Cardiac muscle cell (in vitro differentiated cells and primary cell): Measurements from ENCODE around the gene MRPL17. TPM values are rescaled to one million over a fixed set of nuclear protein-coding genes. Genes with fewer than 3 reads are reported as not detected.

ENCODE experiments used
- DNase-seq, 2 donors: peaks; one replicate each; pipeline versions ENCODE4 v3.0.0 to v3.0.0-alpha.2; 2010 to 2017; ENCODE audit warnings: low read depth in 1 of 2, low spot score in 1 of 2
- H3K27ac ChIP-seq: fragments of 200-600 bp; sonication (generic); 2 replicates; pipeline ENCODE4 v1.5.1; 2016
- H3K27me3 ChIP-seq: fragments of 200-600 bp; sonication (generic); 2 replicates; pipeline ENCODE4 v1.6.0; 2016; ENCODE audit warnings: control low read depth
- H3K36me3 ChIP-seq: fragments of 200-600 bp; sonication (generic); 2 replicates; pipeline ENCODE4 v1.5.1; 2016; ENCODE audit warnings: control low read depth
- H3K4me1 ChIP-seq: fragments of 200-600 bp; sonication (generic); 2 replicates; pipeline ENCODE4 v1.8.1; 2017; ENCODE audit warnings: low read depth, mild to moderate bottlenecking, mixed run types
- H3K4me3 ChIP-seq: fragments of 200-600 bp; sonication (generic); 2 replicates; pipeline ENCODE4 v1.5.1; 2016; ENCODE audit warnings: mild to moderate bottlenecking
- H3K9me3 ChIP-seq: fragments of 200-600 bp; sonication (generic); 2 replicates; pipeline ENCODE4 v1.5.1; 2017; ENCODE audit warnings: low read depth, mild to moderate bottlenecking, control low read depth
- polyA plus RNA-seq: library from polyadenylated mRNA; unstranded; fragments of >200 nt; fragmentation: Nextera tagmentation; extraction: Ambion mirVana; gene quantifications from 2 replicates; pipeline ENCODE4 v1.2.1, GENCODE V29; 2016
- total RNA-seq: library from RNA; depleted of rRNA; stranded (reverse); fragments of >200 nt; gene quantifications from 2 replicates; pipeline ENCODE4 v1.2.3, GENCODE V29; 2016
- TF ChIP-seq, protein P1 (sequence below): IDR thresholded peaks from 2 replicates; pipeline ENCODE4 v1.5.1; 2012; ENCODE audit warnings: low read depth, mild to moderate bottlenecking, low read length

Gene MRPL17
- total and polyA plus RNA-seq, 2 experiments from 2014 or later = 100 to 108 TPM

DNA sequence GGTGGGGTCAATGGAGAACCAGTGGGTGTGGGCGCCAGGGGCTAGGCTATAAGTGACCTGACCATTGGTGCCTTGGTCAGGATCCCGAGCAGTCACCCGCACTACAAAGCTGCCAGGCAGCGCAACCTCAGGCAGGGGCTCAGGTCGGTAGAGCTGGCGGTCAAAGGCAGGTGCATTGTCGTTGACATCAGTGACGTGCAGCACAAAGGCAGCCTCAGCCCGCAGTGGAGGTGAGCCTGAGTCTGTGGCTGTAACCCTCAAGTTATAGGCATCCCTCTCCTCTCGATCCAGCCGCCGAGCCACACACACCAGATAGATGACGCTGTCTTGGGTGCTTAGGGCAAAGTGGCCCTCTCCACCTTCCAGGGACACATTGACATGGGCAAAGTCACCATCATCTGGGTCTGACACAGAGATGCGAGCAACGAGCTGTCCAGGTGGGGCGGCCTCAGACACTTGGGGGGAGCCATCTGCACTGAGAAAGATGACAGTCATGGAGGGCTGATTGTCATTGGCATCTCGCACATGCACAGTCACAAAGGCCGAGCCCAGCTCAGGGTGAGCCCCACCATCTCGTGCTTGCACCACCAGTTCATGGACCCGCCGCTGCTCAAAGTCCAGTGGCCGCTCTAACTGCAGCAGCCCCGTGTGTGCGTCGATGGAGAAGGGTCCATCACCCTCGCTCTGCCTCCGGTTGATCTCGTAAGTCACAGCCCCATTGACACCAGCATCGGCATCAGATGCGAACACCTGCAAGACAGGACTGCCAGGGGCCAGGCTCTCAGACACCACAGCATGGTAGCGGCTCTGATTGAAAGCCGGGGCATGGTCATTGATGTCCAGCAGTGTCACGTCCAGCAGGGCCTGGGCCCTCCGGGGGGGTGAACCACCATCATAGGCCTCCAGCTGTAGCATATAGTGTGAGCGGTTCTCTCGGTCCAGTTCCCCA lies 42.8 kb downstream of the MRPL17 start:
- Histone ChIP-seq H3K27me3 (no peaks in the 10 kb centered on the region), H3K4me3 (no peak overlapping the region), H3K9me3 (no peaks in the 10 kb centered on the region), H3K4me1 (no peaks in the 10 kb centered on the region), H3K36me3 (no peaks in the 10 kb centered on the region), H3K27ac (no peak overlapping the region)
- TF ChIP-seq, protein P1, sequence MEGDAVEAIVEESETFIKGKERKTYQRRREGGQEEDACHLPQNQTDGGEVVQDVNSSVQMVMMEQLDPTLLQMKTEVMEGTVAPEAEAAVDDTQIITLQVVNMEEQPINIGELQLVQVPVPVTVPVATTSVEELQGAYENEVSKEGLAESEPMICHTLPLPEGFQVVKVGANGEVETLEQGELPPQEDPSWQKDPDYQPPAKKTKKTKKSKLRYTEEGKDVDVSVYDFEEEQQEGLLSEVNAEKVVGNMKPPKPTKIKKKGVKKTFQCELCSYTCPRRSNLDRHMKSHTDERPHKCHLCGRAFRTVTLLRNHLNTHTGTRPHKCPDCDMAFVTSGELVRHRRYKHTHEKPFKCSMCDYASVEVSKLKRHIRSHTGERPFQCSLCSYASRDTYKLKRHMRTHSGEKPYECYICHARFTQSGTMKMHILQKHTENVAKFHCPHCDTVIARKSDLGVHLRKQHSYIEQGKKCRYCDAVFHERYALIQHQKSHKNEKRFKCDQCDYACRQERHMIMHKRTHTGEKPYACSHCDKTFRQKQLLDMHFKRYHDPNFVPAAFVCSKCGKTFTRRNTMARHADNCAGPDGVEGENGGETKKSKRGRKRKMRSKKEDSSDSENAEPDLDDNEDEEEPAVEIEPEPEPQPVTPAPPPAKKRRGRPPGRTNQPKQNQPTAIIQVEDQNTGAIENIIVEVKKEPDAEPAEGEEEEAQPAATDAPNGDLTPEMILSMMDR = no peak
- DNase-seq = no peak

DNA sequence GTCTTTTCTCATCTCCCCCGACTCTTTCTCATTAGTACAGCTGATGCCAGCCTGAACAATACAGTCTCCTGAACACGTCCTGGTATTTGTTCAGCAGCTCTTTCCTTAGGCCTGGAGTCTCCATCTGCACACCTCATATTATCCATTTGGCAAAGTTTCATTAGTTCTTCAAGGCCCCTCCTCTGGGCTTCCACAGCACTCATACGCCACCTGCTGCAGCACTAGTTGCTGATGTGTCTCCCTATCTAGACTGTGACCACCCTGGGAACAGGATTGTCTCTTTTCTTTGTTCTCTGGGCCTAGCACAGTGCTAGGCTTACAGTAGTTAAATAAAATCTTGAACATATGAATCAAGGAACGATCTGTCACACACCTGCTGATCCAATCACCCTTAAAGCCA lies 44.7 kb downstream of the MRPL17 start:
- H3K27ac ChIP-seq = no peak overlapping the region
- DNase-seq = no peak
- peaks cover under 1% of the 10 kb centered on the region for H3K36me3 ChIP-seq

DNA sequence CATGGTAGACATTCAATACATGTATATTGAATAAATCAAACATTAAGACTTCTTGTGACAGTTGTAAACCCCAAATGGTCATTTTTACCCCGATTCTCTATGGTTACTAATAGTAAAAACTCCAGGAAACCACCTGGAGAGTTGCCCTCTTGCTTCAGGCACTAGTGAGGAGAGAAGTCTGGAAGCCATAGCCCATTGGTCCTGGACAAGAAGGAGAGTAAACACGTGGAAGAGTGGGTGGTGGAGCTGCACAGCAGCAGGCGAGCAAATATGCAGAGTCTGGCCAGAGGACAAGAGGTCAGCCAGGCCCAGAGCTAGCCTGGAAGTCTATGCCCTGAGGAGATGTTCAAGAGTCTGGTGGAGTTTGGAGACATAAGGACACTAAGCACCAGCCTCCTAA lies 45.3 kb downstream of the MRPL17 start:
- no peak overlapping the region for H3K4me3 ChIP-seq
- no peaks in the 10 kb centered on the region for H3K9me3 ChIP-seq
- H3K27ac ChIP-seq = no peak overlapping the region
- no peaks in the 10 kb centered on the region for H3K27me3 ChIP-seq
- H3K4me1 ChIP-seq = peaks cover 8% of the 10 kb centered on the region
- TF ChIP-seq, protein P1 = no peak
- H3K36me3 ChIP-seq = peaks cover 6% of the 10 kb centered on the region
- DNase-seq = peak in 1 of 2 donors; percentile 48

More for the DNA sequence above, 44.7 kb downstream of the MRPL17 start:
- H3K9me3 ChIP-seq = no peaks in the 10 kb centered on the region
- H3K27me3 ChIP-seq = no peaks in the 10 kb centered on the region
- peaks cover 6% of the 10 kb centered on the region for H3K4me1 ChIP-seq
- H3K4me3 ChIP-seq = no peak overlapping the region
- TF ChIP-seq, protein P1 = no peak

DNA sequence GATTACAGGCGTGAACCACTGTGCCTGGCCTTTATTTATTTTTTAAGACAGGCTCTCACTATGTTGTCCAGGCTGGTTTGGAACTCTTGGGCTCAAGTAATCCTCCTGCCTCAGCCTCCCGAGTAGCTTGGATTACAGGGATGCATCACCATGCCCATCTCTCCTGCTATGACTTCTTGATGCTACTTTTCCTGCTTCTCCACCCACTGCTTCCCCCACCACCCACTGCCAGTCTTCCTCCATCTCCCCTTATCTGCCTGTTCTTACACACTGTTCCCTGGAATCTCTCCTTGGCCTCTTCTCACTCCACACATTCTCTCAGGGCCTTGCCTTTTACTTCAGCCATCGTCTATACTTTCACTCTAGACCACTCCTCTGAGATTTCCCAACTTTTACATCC lies 46.7 kb downstream of the MRPL17 start:
- peaks cover 8% of the 10 kb centered on the region for H3K4me1 ChIP-seq

DNA sequence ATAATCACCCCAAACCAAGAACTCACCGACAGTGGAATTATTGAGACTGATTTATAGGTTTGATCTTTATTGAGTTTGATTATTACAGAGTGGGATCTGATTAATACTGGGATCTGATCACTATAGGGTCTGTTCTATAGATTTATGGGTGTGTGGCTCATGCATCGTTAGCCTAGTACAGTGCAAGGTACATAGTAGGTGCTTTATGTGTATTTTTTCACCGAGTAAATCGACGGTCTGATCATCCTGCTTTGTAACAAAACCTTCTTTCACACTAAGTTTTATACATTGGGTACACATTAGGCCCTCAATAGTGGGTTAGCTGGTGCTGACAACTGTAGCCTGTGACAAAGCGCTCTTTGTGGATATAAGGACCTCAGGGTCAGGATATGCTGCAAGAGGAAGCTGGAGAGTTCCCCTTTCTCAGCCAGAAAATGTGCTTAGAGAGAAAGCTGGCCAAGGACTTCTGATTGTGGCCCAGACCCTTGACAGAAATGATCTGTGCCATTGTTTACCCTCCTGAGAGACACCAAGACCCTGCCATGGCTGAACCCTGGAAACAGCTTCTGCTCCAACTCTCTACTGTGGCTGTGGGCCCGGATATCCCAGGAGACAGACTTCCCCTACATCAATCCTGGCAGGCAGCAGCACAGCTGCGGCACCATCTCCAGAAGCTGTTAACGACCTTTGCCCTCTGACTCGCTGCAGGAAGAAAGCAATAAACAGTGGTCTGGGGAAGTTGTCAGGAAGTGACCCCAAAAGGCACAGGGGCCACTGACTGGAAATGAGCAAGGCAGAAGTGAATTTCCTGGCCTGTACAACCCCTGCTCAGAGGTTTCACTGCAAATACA lies 47.8 kb downstream of the MRPL17 start:
- Histone ChIP-seq H3K27me3 (peaks cover 22% of the 10 kb centered on the region), H3K9me3 (no peaks in the 10 kb centered on the region), H3K36me3 (peaks cover 15% of the 10 kb centered on the region), H3K4me3 (no peak overlapping the region), H3K4me1 (peaks cover 8% of the 10 kb centered on the region), H3K27ac (peak overlapping the region; percentile 64)
- TF ChIP-seq, protein P1 = no peak
- peak in 1 of 2 donors; percentile 70 for DNase-seq

More for the DNA sequence above, 46.7 kb downstream of the MRPL17 start:
- peaks cover 10% of the 10 kb centered on the region for H3K27me3 ChIP-seq
- TF ChIP-seq, protein P1 = no peak
- DNase-seq = no peak
- no peak overlapping the region for H3K4me3 ChIP-seq
- H3K9me3 ChIP-seq = no peaks in the 10 kb centered on the region
- H3K27ac ChIP-seq = no peak overlapping the region
- peaks cover 13% of the 10 kb centered on the region for H3K36me3 ChIP-seq
